AG10803 (cell line): ENCODE results near the gene TNFRSF19.

Experiments used
- DNase-seq: peaks from one replicate; pipeline ENCODE4 v3.0.0; 2010; ENCODE audit warnings: low read depth
- H3K4me3 ChIP-seq: 2 replicates; pipeline ENCODE4 v1.5.1; 2011; ENCODE audit warnings: mild to moderate bottlenecking, low read length, control low read depth
- CTCF ChIP-seq: conservative IDR thresholded peaks from 2 replicates; pipeline ENCODE4 v1.5.1; 2011; ENCODE audit warnings: mild to moderate bottlenecking, low read length, control low read depth, inconsistent platforms

TNFRSF19 gene

GRCh38 chr13:23695196-23695595 is 125.0 kb downstream of the TNFRSF19 start:
- no peak for DNase-seq
- TF ChIP-seq CTCF, result no peak
- H3K4me3 ChIP-seq, result no peak overlapping the region

GRCh38 chr13:23695711-23696464 is 125.7 kb downstream of the TNFRSF19 start:
- no peak overlapping the region for H3K4me3 ChIP-seq
- DNase-seq, result no peak
- no peak for TF ChIP-seq CTCF

GRCh38 chr13:23696610-23697009 is 126.4 kb downstream of the TNFRSF19 start:
- no peak for TF ChIP-seq CTCF
- no peak overlapping the region for H3K4me3 ChIP-seq
- no peak for DNase-seq

DNA sequence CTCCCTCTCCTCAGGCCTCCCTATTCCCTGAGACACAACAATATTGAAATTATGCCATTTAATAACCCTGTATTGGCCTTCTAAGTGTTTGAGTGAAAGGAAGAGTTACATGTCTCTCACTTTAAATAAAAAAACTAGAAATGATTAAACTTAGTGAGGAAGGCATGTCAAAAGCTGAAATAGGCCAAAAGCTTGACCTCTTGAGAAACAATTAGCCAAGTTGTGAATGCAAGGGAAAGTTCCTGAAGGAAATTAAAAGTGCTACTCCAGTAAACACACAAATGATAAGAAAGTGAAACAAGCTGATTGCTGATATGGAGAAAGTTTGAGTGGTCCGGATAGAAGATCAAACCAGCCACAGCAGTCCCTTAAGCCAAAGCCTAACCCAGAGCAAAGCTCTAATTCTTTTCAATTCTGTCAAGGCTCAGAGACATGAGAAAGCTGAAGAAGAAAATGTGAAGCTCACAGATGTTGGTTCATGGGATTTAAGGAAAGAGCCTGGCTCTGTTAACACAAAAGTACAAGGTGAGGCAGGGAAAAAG is 127.6 kb downstream of the TNFRSF19 start:
- no peak overlapping the region for H3K4me3 ChIP-seq
- no peak for DNase-seq
- TF ChIP-seq CTCF, result no peak

- no peak for TF ChIP-seq CTCF
- H3K4me3 ChIP-seq, result no peak overlapping the region
- DNase-seq, result peak; percentile 35
Measured at GRCh38 chr13:23699271-23699670, 129.1 kb downstream of the TNFRSF19 start.

- TF ChIP-seq CTCF, result no peak
- DNase-seq, result no peak
- no peak overlapping the region for H3K4me3 ChIP-seq
Measured at GRCh38 chr13:23701186-23701585, 131.0 kb downstream of the TNFRSF19 start.

GRCh38 chr13:23701636-23702035 is 131.4 kb downstream of the TNFRSF19 start:
- peak; percentile 90 for DNase-seq
- TF ChIP-seq CTCF, result no peak
- no peak overlapping the region for H3K4me3 ChIP-seq
